SU-DHL-6 (cell line): ENCODE results near the gene DKK2.
"Not testable (repeated sequence)": the region's sequence is repeated elsewhere in the genome, so short reads cannot be mapped to it uniquely, and the experiment has no call there.

Experiments
- H2AFZ ChIP-seq: fragments of 200-600 bp; sonication (generic); 2 replicates; pipeline ENCODE4 v1.6.1; 2014; ENCODE audit warnings: low read depth, mild to moderate bottlenecking, moderate library complexity, mixed read lengths, antibody characterized with exemption, low read length; ENCODE audit not compliant: severe bottlenecking
- H3F3A ChIP-seq: fragments of 200-600 bp; shearing (Covaris generic); 2 replicates; pipeline ENCODE4 v1.6.0; 2016; ENCODE audit warnings: antibody characterized with exemption, mild to moderate bottlenecking; ENCODE audit not compliant: insufficient read depth
- H3K27ac ChIP-seq: fragments of 200-600 bp; sonication (generic); 2 replicates; pipeline ENCODE4 v1.5.1; 2016; ENCODE audit warnings: low read depth, mild to moderate bottlenecking, low read length, moderate library complexity, mixed read lengths
- H3K27me3 ChIP-seq: fragments of 200-600 bp; sonication (generic), shearing (Covaris generic); 2 replicates; pipeline ENCODE4 v1.6.0; 2014; ENCODE audit warnings: mild to moderate bottlenecking, low read length
- H3K36me3 ChIP-seq: fragments of 200-600 bp; sonication (generic); 2 replicates; pipeline ENCODE4 v1.6.1; 2014; ENCODE audit warnings: mild to moderate bottlenecking, low read length, mixed read lengths
- H3K4me2 ChIP-seq: fragments of 300-600, 200-600 bp; shearing (Covaris generic), sonication (generic); 2 replicates; pipeline ENCODE4 v1.6.0; 2014; ENCODE audit warnings: low read length, low read depth, mild to moderate bottlenecking; ENCODE audit not compliant: poor library complexity, severe bottlenecking
- H3K4me3 ChIP-seq: fragments of 200-600 bp; sonication (generic); 2 replicates; pipeline ENCODE4 v1.5.1; 2014; ENCODE audit warnings: antibody characterized with exemption, low read length, mild to moderate bottlenecking, mixed read lengths; ENCODE audit not compliant: insufficient read depth, poor library complexity, severe bottlenecking
- H3K79me2 ChIP-seq: fragments of 200-600 bp; sonication (generic); 2 replicates; pipeline ENCODE4 v1.6.1; 2014; ENCODE audit warnings: mild to moderate bottlenecking, low read length, moderate library complexity; ENCODE audit not compliant: insufficient read depth
- H3K9ac ChIP-seq: fragments of 200-600 bp; sonication (generic); 2 replicates; pipeline ENCODE4 v1.7.0; 2014; ENCODE audit warnings: mild to moderate bottlenecking, low read length
- H3K9me2 ChIP-seq: fragments of 200-600 bp; sonication (generic); replicated peaks from 2 replicates; pipeline ENCODE4 v1.6.1; 2014; ENCODE audit warnings: low read length; ENCODE audit not compliant: insufficient read depth
- H3K9me3 ChIP-seq: fragments of 200-600 bp; sonication (generic); 2 replicates; pipeline ENCODE4 v1.6.1; 2014; ENCODE audit warnings: low read length, mixed read lengths; ENCODE audit not compliant: insufficient read depth
- H4K20me1 ChIP-seq: fragments of 200-600 bp; sonication (generic); 2 replicates; pipeline ENCODE4 v1.6.1; 2014; ENCODE audit warnings: low read depth, mild to moderate bottlenecking, antibody characterized with exemption, low read length, moderate library complexity, mixed read lengths
- EZH2phosphoT487 ChIP-seq: fragments of 200-600 bp; sonication (generic), shearing (Covaris generic); conservative IDR thresholded peaks from 2 replicates; pipeline ENCODE4 v1.6.1; 2018; ENCODE audit warnings: mild to moderate bottlenecking, antibody characterized with exemption, low read length, moderate library complexity, mixed read lengths
- TF ChIP-seq, protein P1 (sequence below): fragments of 200-600 bp; sonication (generic); IDR thresholded peaks from one replicate; pipeline ENCODE4 v1.5.1; 2017; ENCODE audit warnings: antibody characterized with exemption, mild to moderate bottlenecking, low read length, moderate library complexity; ENCODE audit not compliant: insufficient read depth, poor library complexity, severe bottlenecking

Gene DKK2

DNA sequence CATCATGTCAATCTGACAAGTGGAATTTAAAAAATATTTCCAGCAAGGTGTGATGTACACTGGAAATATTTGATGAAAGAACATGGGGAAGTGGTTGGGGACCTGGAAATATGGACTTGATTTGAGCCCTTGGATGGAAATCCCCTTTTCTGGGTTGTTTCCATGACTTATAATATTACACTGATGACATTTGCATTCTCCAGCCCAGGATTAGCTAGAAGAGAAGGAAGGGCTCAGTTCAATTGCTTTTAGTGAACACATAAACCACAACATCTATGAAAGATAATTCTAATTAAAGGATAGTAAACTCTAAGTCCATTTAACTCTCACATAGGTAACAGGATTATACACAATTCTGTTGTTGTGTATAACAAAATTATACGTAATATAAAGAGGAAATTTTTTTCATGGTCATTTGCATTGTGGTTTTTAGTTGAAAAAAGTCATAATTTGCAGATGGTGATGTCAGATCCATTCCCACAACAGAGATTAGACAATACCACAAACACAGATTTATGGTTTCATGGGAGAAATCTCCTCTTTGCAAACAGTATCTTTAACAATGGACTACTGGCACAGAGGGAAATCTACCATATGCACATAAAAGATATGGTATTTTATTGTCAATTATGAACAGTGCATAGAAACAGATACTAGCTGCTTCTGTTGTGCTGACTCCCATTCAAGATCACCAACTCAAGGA is 126.5 kb downstream of the DKK2 start:
- H3K4me3 ChIP-seq: no peak overlapping the region
- H3K4me2 ChIP-seq: no peak overlapping the region
- no peaks in the 10 kb centered on the region for H3K9me2 ChIP-seq
- no peaks in the 10 kb centered on the region for H3K79me2 ChIP-seq
- H3K36me3 ChIP-seq: no peaks in the 10 kb centered on the region
- H3K9me3 ChIP-seq: no peaks in the 10 kb centered on the region
- H3K27ac ChIP-seq: no peak overlapping the region
- H3K9ac ChIP-seq: no peak overlapping the region
- H3F3A ChIP-seq: no peaks in the 10 kb centered on the region
- no peaks in the 10 kb centered on the region for H4K20me1 ChIP-seq
- TF ChIP-seq, protein P1, sequence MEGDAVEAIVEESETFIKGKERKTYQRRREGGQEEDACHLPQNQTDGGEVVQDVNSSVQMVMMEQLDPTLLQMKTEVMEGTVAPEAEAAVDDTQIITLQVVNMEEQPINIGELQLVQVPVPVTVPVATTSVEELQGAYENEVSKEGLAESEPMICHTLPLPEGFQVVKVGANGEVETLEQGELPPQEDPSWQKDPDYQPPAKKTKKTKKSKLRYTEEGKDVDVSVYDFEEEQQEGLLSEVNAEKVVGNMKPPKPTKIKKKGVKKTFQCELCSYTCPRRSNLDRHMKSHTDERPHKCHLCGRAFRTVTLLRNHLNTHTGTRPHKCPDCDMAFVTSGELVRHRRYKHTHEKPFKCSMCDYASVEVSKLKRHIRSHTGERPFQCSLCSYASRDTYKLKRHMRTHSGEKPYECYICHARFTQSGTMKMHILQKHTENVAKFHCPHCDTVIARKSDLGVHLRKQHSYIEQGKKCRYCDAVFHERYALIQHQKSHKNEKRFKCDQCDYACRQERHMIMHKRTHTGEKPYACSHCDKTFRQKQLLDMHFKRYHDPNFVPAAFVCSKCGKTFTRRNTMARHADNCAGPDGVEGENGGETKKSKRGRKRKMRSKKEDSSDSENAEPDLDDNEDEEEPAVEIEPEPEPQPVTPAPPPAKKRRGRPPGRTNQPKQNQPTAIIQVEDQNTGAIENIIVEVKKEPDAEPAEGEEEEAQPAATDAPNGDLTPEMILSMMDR: no peak
- no peak for TF ChIP-seq EZH2phosphoT487
- H3K27me3 ChIP-seq: no peaks in the 10 kb centered on the region
- no peak overlapping the region for H2AFZ ChIP-seq

DNA sequence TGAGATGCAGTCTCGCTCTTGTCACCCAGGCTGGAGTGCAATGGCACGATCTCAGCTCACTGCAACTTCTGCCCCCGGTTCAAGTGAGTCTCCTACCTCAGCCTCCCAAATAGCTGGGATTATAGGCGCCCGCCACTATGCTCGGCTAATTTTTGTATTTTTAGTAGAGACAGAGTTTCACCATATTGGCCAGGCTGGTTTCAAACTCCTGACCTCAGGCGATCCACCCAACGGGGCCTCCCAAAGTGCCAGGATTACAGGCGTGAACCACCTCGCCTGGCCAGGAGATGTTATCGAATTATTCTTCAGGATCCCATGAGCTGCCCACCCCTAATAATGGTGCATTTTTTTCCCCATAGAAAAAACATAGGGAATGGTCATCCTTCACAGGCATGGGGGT is 128.1 kb downstream of the DKK2 start:
- not testable (repeated sequence) for H3F3A ChIP-seq, H3K9me2 ChIP-seq, H3K9ac ChIP-seq, H4K20me1 ChIP-seq, H2AFZ ChIP-seq, H3K27ac ChIP-seq, H3K36me3 ChIP-seq, H3K9me3 ChIP-seq, H3K79me2 ChIP-seq, H3K4me2 ChIP-seq, H3K4me3 ChIP-seq, H3K27me3 ChIP-seq

DNA sequence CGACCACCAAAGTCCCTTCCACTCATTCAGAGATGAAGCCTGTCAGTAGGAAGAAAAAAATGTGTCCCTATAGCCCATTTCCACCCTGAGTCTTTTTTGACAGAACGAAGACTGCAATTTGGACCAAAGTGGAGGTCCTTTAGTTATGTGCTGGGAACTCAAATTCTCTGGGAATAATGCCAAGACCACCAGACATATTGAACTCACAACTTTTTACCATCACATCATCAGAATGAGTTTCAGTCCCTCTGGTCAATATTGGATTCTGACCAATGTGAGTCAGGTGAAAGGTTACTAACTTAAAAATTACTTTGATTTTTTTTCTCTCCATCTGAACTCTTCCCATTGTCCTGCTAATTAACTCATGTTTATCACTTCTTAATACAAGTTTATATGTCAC is 128.9 kb downstream of the DKK2 start:
- H3K9ac ChIP-seq: no peak overlapping the region
- no peak overlapping the region for H2AFZ ChIP-seq
- H3K4me3 ChIP-seq: no peak overlapping the region
- H3K27ac ChIP-seq: no peak overlapping the region
- H3F3A ChIP-seq: no peaks in the 10 kb centered on the region
- no peak for TF ChIP-seq EZH2phosphoT487
- TF ChIP-seq, protein P1: no peak
- H3K36me3 ChIP-seq: no peaks in the 10 kb centered on the region
- no peaks in the 10 kb centered on the region for H3K79me2 ChIP-seq
- H3K27me3 ChIP-seq: no peaks in the 10 kb centered on the region
- no peaks in the 10 kb centered on the region for H3K9me2 ChIP-seq
- H3K9me3 ChIP-seq: no peaks in the 10 kb centered on the region
- H4K20me1 ChIP-seq: no peaks in the 10 kb centered on the region
- H3K4me2 ChIP-seq: no peak overlapping the region

DNA sequence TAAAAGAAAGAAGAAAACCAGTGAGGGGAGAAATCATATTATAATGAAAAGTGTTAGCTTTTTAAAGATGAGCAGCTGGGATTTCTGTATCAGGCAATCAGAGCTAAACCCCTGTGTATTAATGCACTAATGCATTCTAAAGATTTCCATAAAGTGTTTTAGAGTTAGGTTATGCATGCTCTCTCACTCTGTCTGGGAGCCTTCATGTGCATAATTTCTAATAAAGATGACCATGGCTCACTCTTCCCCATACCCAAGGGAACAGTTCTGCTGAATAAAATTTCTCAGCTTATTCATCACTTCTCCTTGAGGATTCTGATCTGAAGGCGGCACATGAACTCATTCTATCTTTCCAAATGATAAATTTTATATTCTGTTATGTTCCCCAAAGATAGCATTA is 129.4 kb downstream of the DKK2 start:
- Histone ChIP-seq H3K27me3 (no peaks in the 10 kb centered on the region), H4K20me1 (no peaks in the 10 kb centered on the region), H2AFZ (no peak overlapping the region), H3K4me2 (no peak overlapping the region), H3K36me3 (no peaks in the 10 kb centered on the region), H3K4me3 (no peak overlapping the region), H3K9me3 (no peaks in the 10 kb centered on the region), H3F3A (no peaks in the 10 kb centered on the region), H3K9ac (no peak overlapping the region), H3K27ac (no peak overlapping the region), H3K9me2 (no peaks in the 10 kb centered on the region), H3K79me2 (no peaks in the 10 kb centered on the region)
- TF ChIP-seq, protein P1: no peak
- TF ChIP-seq EZH2phosphoT487: no peak
